IMR-90 (cell line): ENCODE results near the gene SLC7A7. TPM values are rescaled to one million over a fixed set of nuclear protein-coding genes. Genes with fewer than 3 reads are reported as not detected.

Experiments used
- ATAC-seq: fragments of 200-7000 bp; cut with Tn5 transposase; 2 replicates; pipeline ENCODE4 v1.9.1; 2020; ENCODE audit warnings: low read depth, mild to moderate bottlenecking, moderate library complexity
- BruUV-seq: library from RNA; stranded (reverse); fragments of 400-500 nt; replicated peaks from 2 replicates; lab custom pipeline; 2021; lab: Mats Ljungman, UMichigan
- CTCF ChIA-PET: fragments of 300-600 bp; formaldehyde crosslinking; extraction: SDS; loops from one replicate; lab custom pipeline; 2021; ENCODE audit warnings: antibody characterized with exemption; lab: Yijun Ruan, JAX
- POLR2A ChIA-PET: fragments of 300-600 bp; sonication (Branson Sonifier 250); formaldehyde crosslinking; loops from one replicate; lab custom pipeline; 2022; ENCODE audit warnings: antibody characterized with exemption; ENCODE audit not compliant: unreplicated experiment; lab: Charles Lee
- DNase-seq: peaks from one replicate; pipeline ENCODE4 v3.0.0; 2013
- H2AFZ ChIP-seq: replicated peaks from 2 replicates; pipeline ENCODE3; 2013; ENCODE audit warnings: low read length, mild to moderate bottlenecking; ENCODE audit not compliant: poor library complexity
- H2AK5ac ChIP-seq: 2 replicates; pipeline ENCODE4 v1.6.1; 2013; ENCODE audit warnings: low read depth, low read length, inconsistent platforms
- H2AK9ac ChIP-seq: replicated peaks from 2 replicates; pipeline ENCODE3; 2013; ENCODE audit warnings: mild to moderate bottlenecking, low read depth, low read length, moderate library complexity; ENCODE audit not compliant: poor library complexity
- H2BK120ac ChIP-seq: 2 replicates; pipeline ENCODE4 v1.6.1; 2013; ENCODE audit warnings: low read depth, low read length, inconsistent platforms
- H2BK15ac ChIP-seq: 3 replicates; pipeline ENCODE4 v1.6.1; 2013; ENCODE audit warnings: low read depth, low read length, inconsistent platforms
- H2BK20ac ChIP-seq: 2 replicates; pipeline ENCODE4 v1.6.1; 2013; ENCODE audit warnings: low read depth, mild to moderate bottlenecking, inconsistent platforms, low read length, moderate library complexity
- H2BK5ac ChIP-seq: 2 replicates; pipeline ENCODE4 v1.6.1; 2013; ENCODE audit warnings: mild to moderate bottlenecking, low read depth, low read length, inconsistent platforms; ENCODE audit not compliant: poor library complexity, severe bottlenecking
- H3K14ac ChIP-seq: replicated peaks from 2 replicates; pipeline ENCODE4 v1.6.1; 2013; ENCODE audit warnings: low read depth, low read length, inconsistent platforms
- H3K18ac ChIP-seq: 2 replicates; pipeline ENCODE4 v1.6.1; 2013; ENCODE audit warnings: low read depth, low read length, control low read depth
- H3K23ac ChIP-seq: 2 replicates; pipeline ENCODE4 v1.6.1; 2013; ENCODE audit warnings: low read depth, low read length, inconsistent platforms
- H3K27ac ChIP-seq: 2 replicates; pipeline ENCODE4 v1.5.1; 2013; ENCODE audit warnings: mild to moderate bottlenecking, control low read depth, low read length; ENCODE audit not compliant: insufficient read depth
- H3K27me3 ChIP-seq: 2 replicates; pipeline ENCODE4 v1.6.1; 2013; ENCODE audit warnings: low read length; ENCODE audit not compliant: control insufficient read depth, insufficient read depth
- H3K36me3 ChIP-seq: 2 replicates; pipeline ENCODE4 v1.6.1; 2013; ENCODE audit warnings: low read length, mixed read lengths; ENCODE audit not compliant: control insufficient read depth, insufficient read depth
- H3K4ac ChIP-seq: 2 replicates; pipeline ENCODE4 v1.6.1; 2013; ENCODE audit warnings: low read depth, low read length, inconsistent platforms
- H3K4me1 ChIP-seq: 2 replicates; pipeline ENCODE4 v1.6.1; 2013; ENCODE audit warnings: low read length, mixed read lengths; ENCODE audit not compliant: control insufficient read depth, insufficient read depth
- H3K4me2 ChIP-seq: 2 replicates; pipeline ENCODE4 v1.6.1; 2013; ENCODE audit warnings: low read depth, mild to moderate bottlenecking, control low read depth, low read length, moderate library complexity
- H3K4me3 ChIP-seq: 2 replicates; pipeline ENCODE4 v1.5.1; 2013; ENCODE audit warnings: low read depth, mild to moderate bottlenecking, control low read depth, low read length, moderate library complexity; ENCODE audit not compliant: insufficient read depth
- H3K56ac ChIP-seq: 2 replicates; pipeline ENCODE4 v1.6.1; 2013; ENCODE audit warnings: low read length, inconsistent platforms; ENCODE audit not compliant: insufficient read depth; ENCODE audit errors: extremely low read depth
- H3K79me1 ChIP-seq, 2 experiments: 2 replicates each; pipeline ENCODE4 v1.6.1; 2013; ENCODE audit warnings: low read length in 2 of 2, inconsistent platforms in 1 of 2, low read depth in 1 of 2
- H3K9ac ChIP-seq: 2 replicates; pipeline ENCODE4 v1.6.1; 2013; ENCODE audit warnings: low read depth, low read length, control low read depth
- H3K9me1 ChIP-seq: 2 replicates; pipeline ENCODE4 v1.6.1; 2013; ENCODE audit warnings: low read length, inconsistent platforms; ENCODE audit not compliant: insufficient read depth
- H3K9me3 ChIP-seq: 2 replicates; pipeline ENCODE4 v1.6.1; 2013; ENCODE audit warnings: low read length; ENCODE audit not compliant: control insufficient read depth, insufficient read depth
- H4K20me1 ChIP-seq: 2 replicates; pipeline ENCODE4 v1.6.1; 2013; ENCODE audit warnings: low read length, inconsistent platforms; ENCODE audit not compliant: insufficient read depth
- H4K5ac ChIP-seq: 2 replicates; pipeline ENCODE4 v1.6.1; 2013; ENCODE audit warnings: mild to moderate bottlenecking, low read depth, low read length, control low read depth
- H4K8ac ChIP-seq, 2 experiments: 2 replicates each; pipeline ENCODE4 v1.6.1; 2013; ENCODE audit warnings: low read depth in 2 of 2, low read length in 2 of 2, control low read depth in 1 of 2, inconsistent platforms in 1 of 2
- H4K91ac ChIP-seq: 2 replicates; pipeline ENCODE4 v1.6.1; 2013; ENCODE audit warnings: low read depth, low read length, inconsistent platforms; ENCODE audit not compliant: insufficient read depth
- WGBS, 2 experiments: methylation state at CpG; one replicate each; pipeline versions ENCODE4 v1.1.5 to v1.1.7; 2013; ENCODE audit warnings: missing lambda C conversion rate in 2 of 2; ENCODE audit not compliant: insufficient read length in 1 of 2; ENCODE audit errors: extremely low coverage in 2 of 2; 5-methylcytosine and 5-hydroxymethylcytosine counted together
- dilution Hi-C: fragments of 300-500 bp; cut with HindIII; formaldehyde crosslinking; loops from one replicate; pipeline ENCODE4 v1.14.3; 2018; ENCODE audit warnings: low sequenced_read_pairs; ENCODE audit not compliant: unreplicated experiment
- in situ Hi-C: fragments of 300-500 bp; cut with MboI; formaldehyde crosslinking; loops from 3 replicates; pipeline ENCODE4 v1.14.3; 2019; ENCODE audit warnings: low sequenced_read_pairs, inconsistent platforms, mixed read lengths
- intact Hi-C: fragments of 100-400 bp; cut with micrococcal nuclease; formaldehyde crosslinking; loops from 2 replicates; pipeline ENCODE4 v1.10.0; 2022
- polyA plus RNA-seq, 3 experiments: library from polyadenylated mRNA; depleted of rRNA; stranded (reverse); fragments of >200 nt; gene quantifications; 2 replicates each; pipeline ENCODE4 v1.2.3, GENCODE V29; 2012; ENCODE audit warnings: low replicate concordance in 1 of 3
- total RNA-seq: library from RNA; depleted of rRNA; stranded (reverse); fragments of >200 nt; gene quantifications from 2 replicates; pipeline ENCODE4 v1.2.3, GENCODE V29; 2012
- TF ChIP-seq, protein P1 (sequence below): conservative IDR thresholded peaks from 2 replicates; pipeline ENCODE4 v1.5.1; 2012; ENCODE audit warnings: mild to moderate bottlenecking, low read depth, low read length, improper control_type of control experiment

The SLC7A7 gene
- total and polyA plus RNA-seq, 2 of the 4 experiments (the other 2 are of a cell fraction) = 1.8 to 2.0 TPM

DNA sequence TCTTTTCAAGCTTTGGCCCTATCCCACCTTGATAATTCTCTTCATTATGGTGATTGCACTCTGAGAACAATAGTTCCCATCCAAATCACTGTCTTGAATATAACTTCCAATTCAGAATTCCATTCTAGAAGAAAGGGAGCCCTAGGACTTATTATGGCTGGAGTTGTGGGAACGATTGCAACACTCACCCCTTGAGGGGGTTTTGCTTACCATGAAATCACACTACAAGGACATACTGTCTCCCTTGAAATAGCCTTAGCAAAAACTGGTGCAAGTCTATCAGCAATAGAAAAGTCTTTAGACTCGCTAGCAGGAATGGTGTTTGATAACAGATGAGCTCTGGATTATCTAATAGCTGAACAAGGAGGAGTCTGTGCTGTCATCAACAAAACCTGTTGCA is 80.1 kb downstream of the SLC7A7 start:
- Histone ChIP-seq H3K23ac (no peak overlapping the region), H2BK120ac (no peak overlapping the region), H3K18ac (no peak overlapping the region), H3K27ac (no peak overlapping the region), H4K8ac (no peak overlapping the region), H4K20me1 (no peaks in the 10 kb centered on the region), H4K91ac (no peak overlapping the region), H2BK5ac (no peak overlapping the region), H3K14ac (no peak overlapping the region), H3K4me2 (no peak overlapping the region), H2AK9ac (no peak overlapping the region), H2AFZ (no peak overlapping the region), H3K9me3 (0 out of 2 replicates have a peak, but pooled peaks cover 3% of the 10 kb centered on the region), H3K56ac (no peak overlapping the region), H3K4me3 (no peak overlapping the region), H3K9ac (no peak overlapping the region), H3K79me1 (no peaks in the 10 kb centered on the region), H3K4ac (no peak overlapping the region), H3K9me1 (no peaks in the 10 kb centered on the region), H3K27me3 (peaks cover 11% of the 10 kb centered on the region), H2AK5ac (no peak overlapping the region), H2BK20ac (no peak overlapping the region), H2BK15ac (no peak overlapping the region), H3K4me1 (no peaks in the 10 kb centered on the region), H3K36me3 (no peaks in the 10 kb centered on the region), H4K5ac (no peak overlapping the region)
- BruUV-seq = no TSS peak
- in situ Hi-C loops = no loop called here
- dilution Hi-C loops = no loop called here
- TF ChIP-seq, protein P1, sequence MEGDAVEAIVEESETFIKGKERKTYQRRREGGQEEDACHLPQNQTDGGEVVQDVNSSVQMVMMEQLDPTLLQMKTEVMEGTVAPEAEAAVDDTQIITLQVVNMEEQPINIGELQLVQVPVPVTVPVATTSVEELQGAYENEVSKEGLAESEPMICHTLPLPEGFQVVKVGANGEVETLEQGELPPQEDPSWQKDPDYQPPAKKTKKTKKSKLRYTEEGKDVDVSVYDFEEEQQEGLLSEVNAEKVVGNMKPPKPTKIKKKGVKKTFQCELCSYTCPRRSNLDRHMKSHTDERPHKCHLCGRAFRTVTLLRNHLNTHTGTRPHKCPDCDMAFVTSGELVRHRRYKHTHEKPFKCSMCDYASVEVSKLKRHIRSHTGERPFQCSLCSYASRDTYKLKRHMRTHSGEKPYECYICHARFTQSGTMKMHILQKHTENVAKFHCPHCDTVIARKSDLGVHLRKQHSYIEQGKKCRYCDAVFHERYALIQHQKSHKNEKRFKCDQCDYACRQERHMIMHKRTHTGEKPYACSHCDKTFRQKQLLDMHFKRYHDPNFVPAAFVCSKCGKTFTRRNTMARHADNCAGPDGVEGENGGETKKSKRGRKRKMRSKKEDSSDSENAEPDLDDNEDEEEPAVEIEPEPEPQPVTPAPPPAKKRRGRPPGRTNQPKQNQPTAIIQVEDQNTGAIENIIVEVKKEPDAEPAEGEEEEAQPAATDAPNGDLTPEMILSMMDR = no peak
- WGBS, 2 experiments = no CpG with 5 or more reads among the region's 2 CpGs
- POLR2A ChIA-PET = no interaction called here
- intact Hi-C loops = no loop called here
- CTCF ChIA-PET = interaction anchor here (0.6 kb wide), 1 partner anchor 22 kb away, joined by 3 read pairs; no protein-coding TSS in a partner anchor
- ATAC-seq (no peak), DNase-seq (no peak)
